GM23338 (cell line): Measurements from ENCODE around the gene DIRAS3. TPM values are rescaled to one million over a fixed set of nuclear protein-coding genes. Genes with fewer than 3 reads are reported as not detected.

Source experiments
- ATAC-seq: fragments of 200-7000 bp; cut with Tn5 transposase; 3 replicates; pipeline ENCODE4 v1.9.1; 2020
- DNase-seq: peaks from one replicate; pipeline ENCODE4 v3.0.0-alpha.2; 2015; ENCODE audit warnings: low spot score
- H2AFZ ChIP-seq: fragments of 200-600 bp; sonication (generic); 2 replicates; pipeline ENCODE4 v1.8.0; 2016; ENCODE audit warnings: antibody characterized with exemption, mild to moderate bottlenecking, moderate library complexity
- H3F3A ChIP-seq: fragments of 200-600 bp; sonication (generic); replicated peaks from 2 replicates; pipeline ENCODE4 v1.8.0; 2017; ENCODE audit warnings: antibody characterized with exemption, mixed run types, low read depth
- H3K27ac ChIP-seq: fragments of 200-600 bp; sonication (generic); 2 replicates; pipeline ENCODE4 v1.6.1; 2016; ENCODE audit warnings: low read depth
- H3K27me3 ChIP-seq: fragments of 200-600 bp; sonication (generic); 2 replicates; pipeline ENCODE4 v1.8.0; 2016; ENCODE audit warnings: mild to moderate bottlenecking, mixed run types, moderate library complexity; ENCODE audit not compliant: insufficient read depth
- H3K36me3 ChIP-seq: fragments of 200-600 bp; sonication (generic); 2 replicates; pipeline ENCODE4 v1.8.0; 2016; ENCODE audit warnings: mild to moderate bottlenecking; ENCODE audit not compliant: insufficient read depth
- H3K4me1 ChIP-seq: fragments of 200-600 bp; sonication (generic); 2 replicates; pipeline ENCODE4 v1.8.0; 2016; ENCODE audit warnings: mild to moderate bottlenecking, moderate library complexity; ENCODE audit not compliant: insufficient read depth
- H3K4me2 ChIP-seq: fragments of 200-600 bp; sonication (generic); 2 replicates; pipeline ENCODE4 v1.7.1; 2017; ENCODE audit warnings: mixed run types
- H3K4me3 ChIP-seq: fragments of 200-600 bp; sonication (generic); 2 replicates; pipeline ENCODE4 v1.6.1; 2016; ENCODE audit warnings: mixed run types
- H3K79me2 ChIP-seq: fragments of 200-600 bp; sonication (generic); replicated peaks from 2 replicates; pipeline ENCODE4 v1.8.0; 2017; ENCODE audit warnings: mild to moderate bottlenecking; ENCODE audit not compliant: insufficient read depth
- H3K9me2 ChIP-seq: fragments of 200-600 bp; sonication (generic); 2 replicates; pipeline ENCODE4 v1.8.0; 2017; ENCODE audit not compliant: insufficient read depth
- H4K20me1 ChIP-seq: fragments of 200-600 bp; sonication (generic); replicated peaks from 2 replicates; pipeline ENCODE4 v1.8.0; 2017; ENCODE audit warnings: mild to moderate bottlenecking; ENCODE audit not compliant: insufficient read depth
- H3K27ac Mint-ChIP-seq: 2 replicates; pipeline ENCODE4 v1.8.0; 2020; ENCODE audit warnings: inconsistent platforms, mild to moderate bottlenecking, moderate library complexity, mixed read lengths
- H3K27me3 Mint-ChIP-seq: 3 replicates; pipeline ENCODE4 v1.8.0; 2022; ENCODE audit warnings: low read depth, mild to moderate bottlenecking, moderate library complexity, mixed read lengths, inconsistent platforms; ENCODE audit not compliant: insufficient read depth, poor library complexity
- H3K36me3 Mint-ChIP-seq: 3 replicates; pipeline ENCODE4 v1.8.0; 2021; ENCODE audit warnings: low read depth, mild to moderate bottlenecking, inconsistent platforms, moderate library complexity, mixed read lengths
- H3K4me1 Mint-ChIP-seq: 3 replicates; pipeline ENCODE4 v1.8.0; 2020; ENCODE audit warnings: mild to moderate bottlenecking, inconsistent platforms, mixed read lengths
- H3K4me3 Mint-ChIP-seq: 3 replicates; pipeline ENCODE4 v1.8.0; 2021; ENCODE audit warnings: moderate library complexity, mild to moderate bottlenecking, inconsistent platforms, mixed read lengths
- H3K9me3 Mint-ChIP-seq: 3 replicates; pipeline ENCODE4 v1.8.0; 2020; ENCODE audit warnings: moderate library complexity, mild to moderate bottlenecking, inconsistent platforms, mixed read lengths
- CREB1 ChIP-seq: fragments of 250-450 bp; sonication (Bioruptor Pico); IDR thresholded peaks from 2 replicates; pipeline ENCODE4 v1.5.0; 2020; ENCODE audit warnings: low read depth, mild to moderate bottlenecking, moderate library complexity
- EZH2 ChIP-seq: fragments of 200-600 bp; sonication (generic); IDR thresholded peaks from one replicate; pipeline ENCODE4 v1.8.0; 2017; ENCODE audit warnings: antibody characterized with exemption, mild to moderate bottlenecking, low read depth; ENCODE audit not compliant: unreplicated experiment
- EZH2phosphoT487 ChIP-seq: fragments of 200-600 bp; sonication (generic); IDR thresholded peaks from one replicate; pipeline ENCODE4 v1.8.1; 2018; ENCODE audit warnings: antibody characterized with exemption; ENCODE audit not compliant: unreplicated experiment
- NANOG ChIP-seq: IDR thresholded peaks from 2 replicates; pipeline ENCODE4 v1.6.1; 2016; ENCODE audit warnings: antibody characterized with exemption, borderline replicate concordance
- POLR2AphosphoS5 ChIP-seq: IDR thresholded peaks from 2 replicates; pipeline ENCODE4 v1.6.1; 2016; ENCODE audit warnings: antibody characterized with exemption, low read depth
- STAT1 ChIP-seq: IDR thresholded peaks from one replicate; pipeline ENCODE4 v1.6.1; 2016; ENCODE audit warnings: antibody characterized with exemption; ENCODE audit not compliant: unreplicated experiment
- ZNF114 ChIP-seq: fragments of 250-450 bp; sonication (Bioruptor Pico); IDR thresholded peaks from 2 replicates; pipeline ENCODE4 v1.5.0; 2020; ENCODE audit warnings: mild to moderate bottlenecking, moderate library complexity
- polyA plus RNA-seq: library from polyadenylated mRNA; unstranded; fragments of >200 nt; fragmentation: Nextera tagmentation; extraction: Ambion mirVana; gene quantifications from 2 replicates; pipeline ENCODE4 v1.2.1, GENCODE V29; 2016
- total RNA-seq: library from RNA; depleted of rRNA; stranded (reverse); fragments of >200 nt; shearing (Covaris generic); gene quantifications from 2 replicates; pipeline ENCODE4 v1.2.3, GENCODE V29; 2014
- TF ChIP-seq, protein P1 (sequence below): IDR thresholded peaks from one replicate; pipeline ENCODE4 v1.6.1; 2018; ENCODE audit warnings: antibody characterized with exemption; ENCODE audit not compliant: unreplicated experiment
- TF ChIP-seq, protein P2 (sequence below), 2 experiments: fragments of 200-600 bp in 1 of 2; sonication (generic) in 1 of 2; conservative IDR thresholded peaks; 2 replicates each; pipeline versions ENCODE4 v1.5.1 to v1.6.1; 2016 to 2017; ENCODE audit warnings: antibody characterized with exemption in 2 of 2, low read depth in 2 of 2, mild to moderate bottlenecking in 2 of 2, moderate library complexity in 1 of 2
- TF ChIP-seq, protein P3 (sequence below): IDR thresholded peaks from 2 replicates; pipeline ENCODE4 v1.6.1; 2016; ENCODE audit warnings: antibody characterized with exemption

DIRAS3 gene
- total and polyA plus RNA-seq, 2 experiments from 2014 or later, result 0.21 to 0.40 TPM

DNA sequence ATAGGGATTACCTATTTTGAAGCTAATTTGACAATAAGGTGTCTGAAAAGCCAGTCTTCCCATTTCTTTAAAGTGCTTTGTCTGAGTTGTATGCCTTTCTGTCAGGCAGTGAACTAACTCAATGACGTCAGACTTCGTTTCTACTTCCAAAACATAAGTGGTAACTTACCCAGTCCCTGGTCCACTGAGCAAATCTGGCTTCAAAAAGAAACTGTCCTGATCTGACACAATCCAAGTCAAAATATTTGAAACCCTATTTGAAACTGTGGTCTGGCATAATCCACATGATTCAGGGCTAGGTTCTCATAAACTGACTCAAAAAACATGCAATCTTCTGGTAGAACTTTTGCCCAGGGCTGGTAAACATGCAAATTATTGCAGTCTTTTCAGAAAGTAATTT is 34.0 kb downstream of the DIRAS3 start:
- TF ChIP-seq CREB1 (no peak), EZH2phosphoT487 (no peak)
- TF ChIP-seq, protein P1, sequence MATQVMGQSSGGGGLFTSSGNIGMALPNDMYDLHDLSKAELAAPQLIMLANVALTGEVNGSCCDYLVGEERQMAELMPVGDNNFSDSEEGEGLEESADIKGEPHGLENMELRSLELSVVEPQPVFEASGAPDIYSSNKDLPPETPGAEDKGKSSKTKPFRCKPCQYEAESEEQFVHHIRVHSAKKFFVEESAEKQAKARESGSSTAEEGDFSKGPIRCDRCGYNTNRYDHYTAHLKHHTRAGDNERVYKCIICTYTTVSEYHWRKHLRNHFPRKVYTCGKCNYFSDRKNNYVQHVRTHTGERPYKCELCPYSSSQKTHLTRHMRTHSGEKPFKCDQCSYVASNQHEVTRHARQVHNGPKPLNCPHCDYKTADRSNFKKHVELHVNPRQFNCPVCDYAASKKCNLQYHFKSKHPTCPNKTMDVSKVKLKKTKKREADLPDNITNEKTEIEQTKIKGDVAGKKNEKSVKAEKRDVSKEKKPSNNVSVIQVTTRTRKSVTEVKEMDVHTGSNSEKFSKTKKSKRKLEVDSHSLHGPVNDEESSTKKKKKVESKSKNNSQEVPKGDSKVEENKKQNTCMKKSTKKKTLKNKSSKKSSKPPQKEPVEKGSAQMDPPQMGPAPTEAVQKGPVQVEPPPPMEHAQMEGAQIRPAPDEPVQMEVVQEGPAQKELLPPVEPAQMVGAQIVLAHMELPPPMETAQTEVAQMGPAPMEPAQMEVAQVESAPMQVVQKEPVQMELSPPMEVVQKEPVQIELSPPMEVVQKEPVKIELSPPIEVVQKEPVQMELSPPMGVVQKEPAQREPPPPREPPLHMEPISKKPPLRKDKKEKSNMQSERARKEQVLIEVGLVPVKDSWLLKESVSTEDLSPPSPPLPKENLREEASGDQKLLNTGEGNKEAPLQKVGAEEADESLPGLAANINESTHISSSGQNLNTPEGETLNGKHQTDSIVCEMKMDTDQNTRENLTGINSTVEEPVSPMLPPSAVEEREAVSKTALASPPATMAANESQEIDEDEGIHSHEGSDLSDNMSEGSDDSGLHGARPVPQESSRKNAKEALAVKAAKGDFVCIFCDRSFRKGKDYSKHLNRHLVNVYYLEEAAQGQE, result no peak
- H3K4me1 ChIP-seq, result no peaks in the 10 kb centered on the region
- H3K27ac ChIP-seq, result no peak overlapping the region
- 0 out of 2 replicates have a peak, but pooled peaks cover 6% of the 10 kb centered on the region for H3K9me2 ChIP-seq
- H3K79me2 ChIP-seq, result no peaks in the 10 kb centered on the region
- H3K36me3 Mint-ChIP-seq, result no peaks in the 10 kb centered on the region
- no peak overlapping the region for H3K4me3 Mint-ChIP-seq
- no peaks in the 10 kb centered on the region for H3K4me1 Mint-ChIP-seq
- ATAC-seq, result no peak
- H3K27me3 Mint-ChIP-seq, result no peaks in the 10 kb centered on the region
- no peaks in the 10 kb centered on the region for H3K36me3 ChIP-seq
- H3K4me3 ChIP-seq, result no peak overlapping the region
- H3K9me3 Mint-ChIP-seq, result no peaks in the 10 kb centered on the region
- no peaks in the 10 kb centered on the region for H3K27me3 ChIP-seq
- H3K4me2 ChIP-seq, result no peak overlapping the region
- no peaks in the 10 kb centered on the region for H4K20me1 ChIP-seq
- no peaks in the 10 kb centered on the region for H3F3A ChIP-seq
- no peak overlapping the region for H3K27ac Mint-ChIP-seq
- DNase-seq, result no peak
- H2AFZ ChIP-seq, result no peak overlapping the region

DNA sequence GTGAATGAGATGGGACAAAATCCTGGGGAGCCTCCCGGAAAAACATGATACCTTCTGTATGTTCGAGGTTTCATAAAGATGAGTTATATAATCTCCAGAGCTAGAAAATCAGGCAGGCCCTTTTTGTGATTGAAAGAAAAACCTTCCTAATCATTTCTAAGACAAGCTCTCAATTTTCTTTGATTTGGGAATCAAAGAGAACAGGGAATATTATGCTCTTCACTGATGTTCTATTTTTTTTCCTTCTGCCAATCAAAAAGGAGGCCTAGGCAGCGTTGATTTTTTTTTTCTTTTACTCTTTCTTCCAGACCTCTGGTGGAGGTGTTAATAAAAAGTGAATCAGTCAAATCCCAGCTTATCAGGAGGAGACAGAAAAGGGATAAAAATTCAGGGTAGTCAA is 34.5 kb downstream of the DIRAS3 start:
- H3K4me1 Mint-ChIP-seq, result no peaks in the 10 kb centered on the region
- H3F3A ChIP-seq, result no peaks in the 10 kb centered on the region
- H3K4me2 ChIP-seq, result no peak overlapping the region
- no peaks in the 10 kb centered on the region for H3K79me2 ChIP-seq
- H3K27me3 Mint-ChIP-seq, result no peaks in the 10 kb centered on the region
- no peak overlapping the region for H3K4me3 Mint-ChIP-seq
- no peak overlapping the region for H3K27ac Mint-ChIP-seq
- ATAC-seq, result no peak
- no peaks in the 10 kb centered on the region for H3K36me3 Mint-ChIP-seq
- 0 out of 2 replicates have a peak, but pooled peaks cover 6% of the 10 kb centered on the region for H3K9me2 ChIP-seq
- no peaks in the 10 kb centered on the region for H3K36me3 ChIP-seq
- H3K27me3 ChIP-seq, result no peaks in the 10 kb centered on the region
- no peaks in the 10 kb centered on the region for H4K20me1 ChIP-seq
- no peak overlapping the region for H3K27ac ChIP-seq
- H3K4me3 ChIP-seq, result no peak overlapping the region
- no peak overlapping the region for H2AFZ ChIP-seq
- no peak for DNase-seq
- no peaks in the 10 kb centered on the region for H3K9me3 Mint-ChIP-seq
- H3K4me1 ChIP-seq, result no peaks in the 10 kb centered on the region
- no peak for TF ChIP-seq EZH2
- TF ChIP-seq, protein P1, result no peak
- no peak for TF ChIP-seq NANOG
- TF ChIP-seq, protein P2, sequence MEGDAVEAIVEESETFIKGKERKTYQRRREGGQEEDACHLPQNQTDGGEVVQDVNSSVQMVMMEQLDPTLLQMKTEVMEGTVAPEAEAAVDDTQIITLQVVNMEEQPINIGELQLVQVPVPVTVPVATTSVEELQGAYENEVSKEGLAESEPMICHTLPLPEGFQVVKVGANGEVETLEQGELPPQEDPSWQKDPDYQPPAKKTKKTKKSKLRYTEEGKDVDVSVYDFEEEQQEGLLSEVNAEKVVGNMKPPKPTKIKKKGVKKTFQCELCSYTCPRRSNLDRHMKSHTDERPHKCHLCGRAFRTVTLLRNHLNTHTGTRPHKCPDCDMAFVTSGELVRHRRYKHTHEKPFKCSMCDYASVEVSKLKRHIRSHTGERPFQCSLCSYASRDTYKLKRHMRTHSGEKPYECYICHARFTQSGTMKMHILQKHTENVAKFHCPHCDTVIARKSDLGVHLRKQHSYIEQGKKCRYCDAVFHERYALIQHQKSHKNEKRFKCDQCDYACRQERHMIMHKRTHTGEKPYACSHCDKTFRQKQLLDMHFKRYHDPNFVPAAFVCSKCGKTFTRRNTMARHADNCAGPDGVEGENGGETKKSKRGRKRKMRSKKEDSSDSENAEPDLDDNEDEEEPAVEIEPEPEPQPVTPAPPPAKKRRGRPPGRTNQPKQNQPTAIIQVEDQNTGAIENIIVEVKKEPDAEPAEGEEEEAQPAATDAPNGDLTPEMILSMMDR (conservative IDR thresholded peaks at IDR 0.05; ENCODE audit: low read depth in 2 of 2), result no peak
- TF ChIP-seq POLR2AphosphoS5, result no peak
- no peak for TF ChIP-seq EZH2phosphoT487
- TF ChIP-seq ZNF114, result no peak
- no peak for TF ChIP-seq STAT1
- no peak for TF ChIP-seq CREB1
- TF ChIP-seq, protein P3, sequence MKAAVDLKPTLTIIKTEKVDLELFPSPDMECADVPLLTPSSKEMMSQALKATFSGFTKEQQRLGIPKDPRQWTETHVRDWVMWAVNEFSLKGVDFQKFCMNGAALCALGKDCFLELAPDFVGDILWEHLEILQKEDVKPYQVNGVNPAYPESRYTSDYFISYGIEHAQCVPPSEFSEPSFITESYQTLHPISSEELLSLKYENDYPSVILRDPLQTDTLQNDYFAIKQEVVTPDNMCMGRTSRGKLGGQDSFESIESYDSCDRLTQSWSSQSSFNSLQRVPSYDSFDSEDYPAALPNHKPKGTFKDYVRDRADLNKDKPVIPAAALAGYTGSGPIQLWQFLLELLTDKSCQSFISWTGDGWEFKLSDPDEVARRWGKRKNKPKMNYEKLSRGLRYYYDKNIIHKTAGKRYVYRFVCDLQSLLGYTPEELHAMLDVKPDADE, result no peak
